B cell (primary cell): ENCODE results near the gene PHOX2B. TPM values are rescaled to one million over a fixed set of nuclear protein-coding genes. Genes with fewer than 3 reads are reported as not detected.
"Not testable (repeated sequence)": the region's sequence is repeated elsewhere in the genome, so short reads cannot be mapped to it uniquely, and the experiment has no call there.

Source experiments
- ATAC-seq: fragments of 200-7000 bp; cut with Tn5 transposase; one replicate; pipeline ENCODE4 v1.10.0; 2021; ENCODE audit warnings: low read depth, mild to moderate bottlenecking, moderate number of reproducible peaks, moderate library complexity
- CTCF ChIA-PET: fragments of 350-600 bp; sonication (Branson Sonifier 250); formaldehyde crosslinking; loops from one replicate; lab custom pipeline; 2021; ENCODE audit warnings: antibody characterized with exemption, inconsistent platforms; lab: Charles Lee
- POLR2A ChIA-PET: fragments of 350-600 bp; sonication (Branson Sonifier 250); formaldehyde crosslinking; loops from one replicate; lab custom pipeline; 2021; ENCODE audit warnings: antibody characterized with exemption; lab: Charles Lee
- DNase-seq: peaks from one replicate; pipeline ENCODE4 v3.0.0; 2013
- H2AFZ ChIP-seq: 2 replicates; pipeline ENCODE4 v1.6.1; 2012; ENCODE audit warnings: mild to moderate bottlenecking, low read depth, low read length; ENCODE audit not compliant: insufficient read depth, poor library complexity, severe bottlenecking
- H3K27ac ChIP-seq, 2 donors: 1 replicate in 1 of 2; 2 replicates in 1 of 2; pipeline ENCODE4 v1.5.1; 2012 to 2013; ENCODE audit warnings: low read length in 2 of 2, mild to moderate bottlenecking in 2 of 2, moderate library complexity in 1 of 2
- H3K27me3 ChIP-seq, 4 experiments: fragments of 200-600 bp in 1 of 4; sonication (generic) in 1 of 4; replicated peaks in 1 of 4; 1 replicate in 2 of 4; 2 replicates in 2 of 4; pipeline versions ENCODE4 v1.6.1 to v1.7.0; 2013 to 2016; ENCODE audit warnings: low read length in 3 of 4, mild to moderate bottlenecking in 2 of 4, mixed read lengths in 1 of 4, moderate library complexity in 1 of 4; ENCODE audit not compliant: insufficient read depth in 4 of 4, control insufficient read depth in 3 of 4; ENCODE audit errors: control extremely low read depth in 1 of 4
- H3K36me3 ChIP-seq, 2 experiments: replicated peaks in 1 of 2; 1 replicate in 1 of 2; 2 replicates in 1 of 2; pipeline versions ENCODE4 v1.6.1 to v1.7.1; 2013; ENCODE audit warnings: low read length in 1 of 2; ENCODE audit not compliant: insufficient read depth in 2 of 2, control insufficient read depth in 1 of 2; ENCODE audit errors: control extremely low read depth in 1 of 2, extremely low read depth in 1 of 2
- H3K4me1 ChIP-seq, 2 donors: fragments of 200-600 bp in 1 of 2; sonication (generic) in 1 of 2; 1 replicate in 1 of 2; 2 replicates in 1 of 2; pipeline versions ENCODE4 v1.5.1 to v1.6.1; 2013 to 2017; ENCODE audit warnings: low read length in 2 of 2; ENCODE audit not compliant: control insufficient read depth in 2 of 2, insufficient read depth in 2 of 2
- H3K4me2 ChIP-seq: replicated peaks from 2 replicates; pipeline ENCODE3; 2012; ENCODE audit warnings: mild to moderate bottlenecking, low read depth, low read length; ENCODE audit not compliant: poor library complexity, severe bottlenecking
- H3K4me3 ChIP-seq, 5 experiments: fragments of 200-600 bp in 1 of 5; sonication (generic) in 1 of 5; 1 replicate in 3 of 5; 2 replicates in 2 of 5; pipeline versions ENCODE4 v1.5.1 to v1.7.0; 2011 to 2016; ENCODE audit warnings: low read length in 4 of 5, mild to moderate bottlenecking in 4 of 5, low read depth in 2 of 5, control low read depth in 1 of 5, moderate library complexity in 1 of 5; ENCODE audit not compliant: insufficient read depth in 1 of 5; ENCODE audit errors: control extremely low read depth in 1 of 5, extremely low read depth in 1 of 5
- H3K79me2 ChIP-seq: fragments of 200-600 bp; sonication (generic); one replicate; pipeline ENCODE4 v1.6.0; 2016; ENCODE audit warnings: low read length; ENCODE audit not compliant: control insufficient read depth, insufficient read depth
- H3K9ac ChIP-seq: fragments of 200-600 bp; sonication (generic); 2 replicates; pipeline ENCODE4 v1.6.1; 2017; ENCODE audit warnings: mild to moderate bottlenecking, low read length, moderate library complexity
- H3K9me3 ChIP-seq, 3 donors: one replicate each; pipeline versions ENCODE4 v1.6.1 to v1.7.1; 2013; ENCODE audit warnings: low read length in 2 of 3; ENCODE audit not compliant: control insufficient read depth in 2 of 3, insufficient read depth in 1 of 3; ENCODE audit errors: control extremely low read depth in 1 of 3
- H4K20me1 ChIP-seq: 2 replicates; pipeline ENCODE4 v1.6.0; 2012; ENCODE audit warnings: mild to moderate bottlenecking, low read length; ENCODE audit not compliant: insufficient read depth, control insufficient read depth, poor library complexity, severe bottlenecking
- H3K27ac Mint-ChIP-seq: one replicate; pipeline ENCODE4 v1.8.0; 2021; ENCODE audit warnings: mixed read lengths
- H3K27me3 Mint-ChIP-seq: one replicate; pipeline ENCODE4 v1.8.0; 2021; ENCODE audit warnings: mixed read lengths
- H3K4me1 Mint-ChIP-seq: one replicate; pipeline ENCODE4 v1.8.0; 2021; ENCODE audit warnings: mixed read lengths
- H3K4me3 Mint-ChIP-seq: one replicate; pipeline ENCODE4 v1.8.0; 2021; ENCODE audit warnings: mixed read lengths
- H3K9me3 Mint-ChIP-seq: one replicate; pipeline ENCODE4 v1.8.0; 2022; ENCODE audit warnings: mixed read lengths; ENCODE audit not compliant: insufficient read depth
- CTCF ChIP-seq: fragments of 200-600 bp; IDR thresholded peaks from one replicate; pipeline ENCODE4 v1.8.0; 2022; ENCODE audit warnings: antibody characterized with exemption, mild to moderate bottlenecking
- EZH2 ChIP-seq: IDR thresholded peaks from 2 replicates; pipeline ENCODE4 v1.6.1; 2012; ENCODE audit warnings: borderline replicate concordance, low read depth, mild to moderate bottlenecking, moderate library complexity, low read length; ENCODE audit not compliant: insufficient read depth, poor library complexity, severe bottlenecking
- WGBS: methylation state at CpG from one replicate; pipeline ENCODE4 v1.1.5; 2013; ENCODE audit warnings: missing lambda C conversion rate; ENCODE audit not compliant: insufficient coverage; 5-methylcytosine and 5-hydroxymethylcytosine counted together
- intact Hi-C: fragments of 100-400 bp; cut with micrococcal nuclease; formaldehyde crosslinking; loops from one replicate; pipeline ENCODE4 v1.10.0; 2022
- polyA plus RNA-seq: library from polyadenylated mRNA; depleted of rRNA; stranded (reverse); fragments of >200 nt; gene quantifications from 2 replicates; pipeline ENCODE4 v1.2.3, GENCODE V29; 2012
- total RNA-seq, 2 donors: library from RNA; stranded (reverse); fragments of 120-200 nt in 1 of 2; gene quantifications; 1 replicate in 1 of 2; 2 replicates in 1 of 2; pipeline versions ENCODE4 v1.2.3 to v1.2.4, GENCODE V29; 2013 to 2022

Gene PHOX2B
- total and polyA plus RNA-seq, 2 donors (not counting 1 experiment from before 2014, with no cell fraction given), result not detected

- WGBS, result no CpG with 5 or more reads among the region's 3 CpGs
- ATAC-seq (no peak), DNase-seq (no peak)
- H3K27me3 ChIP-seq, result no peaks in the 10 kb centered on the region
- H2AFZ ChIP-seq, result no peak overlapping the region
- H3K9me3 ChIP-seq, result no peaks in the 10 kb centered on the region
- intact Hi-C loops, result no loop called here
- H3K4me2 ChIP-seq, result no peak overlapping the region
- H3K4me1 ChIP-seq, result no peaks in the 10 kb centered on the region
- no peaks in the 10 kb centered on the region for H3K9me3 Mint-ChIP-seq
- H3K9ac ChIP-seq, result no peak overlapping the region
- H3K36me3 ChIP-seq, result no peaks in the 10 kb centered on the region
- no peaks in the 10 kb centered on the region for H3K79me2 ChIP-seq
- no peak overlapping the region for H3K4me3 ChIP-seq
- H3K27ac ChIP-seq, result no peak overlapping the region
- peaks cover 12% of the 10 kb centered on the region for H3K27me3 Mint-ChIP-seq
- no peaks in the 10 kb centered on the region for H3K4me1 Mint-ChIP-seq
- TF ChIP-seq CTCF, result no peak
- no peak for TF ChIP-seq EZH2
- no peak overlapping the region for H3K4me3 Mint-ChIP-seq
- CTCF ChIA-PET, result no interaction called here
- H3K27ac Mint-ChIP-seq, result no peak overlapping the region
- POLR2A ChIA-PET, result no interaction called here
- no peaks in the 10 kb centered on the region for H4K20me1 ChIP-seq
Measured at GRCh38 chr4:41712425-41712824, 36.1 kb downstream of the PHOX2B start.

GRCh38 chr4:41711654-41712053 lies 36.9 kb downstream of the PHOX2B start:
- peaks cover 12% of the 10 kb centered on the region for H3K27me3 Mint-ChIP-seq

More at GRCh38 chr4:41711654-41712053, 36.9 kb downstream of the PHOX2B start:
- H3K36me3 ChIP-seq, intact Hi-C loops, H3K9ac ChIP-seq, H2AFZ ChIP-seq, POLR2A ChIA-PET, H3K4me2 ChIP-seq, H3K4me3 ChIP-seq, H3K4me1 ChIP-seq, H3K4me1 Mint-ChIP-seq, H3K79me2 ChIP-seq, H3K9me3 Mint-ChIP-seq, H3K27ac ChIP-seq, H3K27ac Mint-ChIP-seq, CTCF ChIA-PET, H3K4me3 Mint-ChIP-seq, H3K9me3 ChIP-seq, ATAC-seq, DNase-seq, H3K27me3 ChIP-seq, H4K20me1 ChIP-seq: not testable (repeated sequence)
- WGBS, result no CpG with 5 or more reads among the region's 2 CpGs
